ENCODE data around the gene NCKAP5.

Gene NCKAP5

DNA sequence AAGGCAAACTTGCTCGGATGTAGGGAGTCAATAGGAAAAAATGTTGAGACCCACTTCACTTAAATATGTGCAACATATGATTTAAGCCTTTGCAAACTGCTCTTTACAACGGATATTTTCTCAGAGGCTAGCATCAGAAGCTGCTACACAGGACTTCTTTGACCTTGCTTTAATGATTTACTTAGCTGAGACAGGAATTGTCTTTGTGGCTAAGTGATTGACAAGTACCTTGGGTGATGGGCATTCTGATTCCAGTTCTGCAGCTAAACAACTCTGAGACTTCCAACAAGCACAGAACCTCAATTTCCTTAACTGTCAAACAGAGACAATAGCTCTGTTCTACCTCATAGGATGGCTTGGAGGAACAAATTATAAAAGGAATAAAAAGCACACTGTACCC is 150.2 kb downstream of the NCKAP5 start:
- Histone ChIP-seq H3K4me3 (ENCODE audit: severe bottlenecking) (no peak overlapping the region), H3K4me1 (ENCODE audit: insufficient read depth, poor library complexity, severe bottlenecking) (no peaks in the 10 kb centered on the region), H3K27me3 (ENCODE audit: insufficient read depth, poor library complexity, severe bottlenecking) (no peaks in the 10 kb centered on the region), H3K9me3 (ENCODE audit: severe bottlenecking) (no peaks in the 10 kb centered on the region), H3K36me3 (ENCODE audit: low read depth) (no peaks in the 10 kb centered on the region), H3K27ac (ENCODE audit: poor library complexity, severe bottlenecking) (no peak overlapping the region)
- TF ChIP-seq, protein P1, sequence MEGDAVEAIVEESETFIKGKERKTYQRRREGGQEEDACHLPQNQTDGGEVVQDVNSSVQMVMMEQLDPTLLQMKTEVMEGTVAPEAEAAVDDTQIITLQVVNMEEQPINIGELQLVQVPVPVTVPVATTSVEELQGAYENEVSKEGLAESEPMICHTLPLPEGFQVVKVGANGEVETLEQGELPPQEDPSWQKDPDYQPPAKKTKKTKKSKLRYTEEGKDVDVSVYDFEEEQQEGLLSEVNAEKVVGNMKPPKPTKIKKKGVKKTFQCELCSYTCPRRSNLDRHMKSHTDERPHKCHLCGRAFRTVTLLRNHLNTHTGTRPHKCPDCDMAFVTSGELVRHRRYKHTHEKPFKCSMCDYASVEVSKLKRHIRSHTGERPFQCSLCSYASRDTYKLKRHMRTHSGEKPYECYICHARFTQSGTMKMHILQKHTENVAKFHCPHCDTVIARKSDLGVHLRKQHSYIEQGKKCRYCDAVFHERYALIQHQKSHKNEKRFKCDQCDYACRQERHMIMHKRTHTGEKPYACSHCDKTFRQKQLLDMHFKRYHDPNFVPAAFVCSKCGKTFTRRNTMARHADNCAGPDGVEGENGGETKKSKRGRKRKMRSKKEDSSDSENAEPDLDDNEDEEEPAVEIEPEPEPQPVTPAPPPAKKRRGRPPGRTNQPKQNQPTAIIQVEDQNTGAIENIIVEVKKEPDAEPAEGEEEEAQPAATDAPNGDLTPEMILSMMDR (IDR thresholded peaks at IDR 0.05; ENCODE audit: poor library complexity, severe bottlenecking), result no peak
- DNase-seq (ENCODE audit: low spot score), result no peak
- no peak for ATAC-seq (ENCODE audit: low read depth)

DNA sequence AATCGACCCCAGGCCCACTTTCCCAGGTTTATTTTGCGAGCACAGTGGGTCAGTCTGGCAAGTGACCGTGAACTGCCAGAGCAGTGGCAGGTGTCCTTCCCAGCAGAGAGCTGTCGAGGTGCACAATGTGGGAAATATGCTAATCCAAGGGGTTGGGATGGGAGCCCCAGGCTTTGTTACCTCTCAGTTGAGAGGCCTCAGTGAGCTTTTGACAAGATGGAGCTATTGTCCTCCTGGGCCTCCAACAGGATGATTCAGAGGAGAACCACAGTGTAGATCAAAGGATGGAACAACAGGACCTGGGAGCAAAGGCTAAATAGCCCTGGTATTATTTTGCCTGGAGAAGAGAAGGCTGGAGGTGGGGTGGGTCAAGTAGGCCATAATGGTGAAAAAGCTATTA is 150.8 kb downstream of the NCKAP5 start:
- Histone ChIP-seq H3K27ac (ENCODE audit: poor library complexity, severe bottlenecking) (no peak overlapping the region), H3K27me3 (ENCODE audit: insufficient read depth, poor library complexity, severe bottlenecking) (no peaks in the 10 kb centered on the region), H3K4me3 (ENCODE audit: severe bottlenecking) (no peak overlapping the region), H3K9me3 (ENCODE audit: severe bottlenecking) (no peaks in the 10 kb centered on the region), H3K36me3 (ENCODE audit: low read depth) (no peaks in the 10 kb centered on the region), H3K4me1 (ENCODE audit: insufficient read depth, poor library complexity, severe bottlenecking) (no peaks in the 10 kb centered on the region)
- TF ChIP-seq, protein P1 (IDR thresholded peaks at IDR 0.05; ENCODE audit: poor library complexity, severe bottlenecking), result no peak
- DNase-seq (ENCODE audit: low spot score) (no peak), ATAC-seq (ENCODE audit: low read depth) (no peak)

DNA sequence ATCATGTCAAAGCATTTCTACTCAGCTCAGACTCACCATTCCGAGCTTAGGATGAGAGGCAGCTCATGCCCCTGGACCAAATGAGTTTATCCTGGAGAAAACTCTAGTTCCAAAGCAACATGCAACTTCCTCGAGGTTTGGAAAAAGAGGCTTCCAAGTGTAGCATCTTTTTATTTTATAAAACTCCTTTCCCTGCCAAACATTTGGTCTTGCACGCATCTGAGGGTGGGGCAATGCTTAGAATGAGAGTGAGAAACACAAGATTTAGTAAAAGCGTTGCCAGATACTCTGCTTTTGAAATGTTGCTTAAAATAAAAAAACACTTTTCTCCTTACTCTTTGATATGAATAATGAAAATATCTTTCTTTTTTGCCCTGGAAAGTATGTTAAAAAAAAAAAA is 151.5 kb downstream of the NCKAP5 start:
- DNase-seq (ENCODE audit: low spot score), result no peak
- no peaks in the 10 kb centered on the region for H3K27me3 ChIP-seq (ENCODE audit: insufficient read depth, poor library complexity, severe bottlenecking)
- H3K4me1 ChIP-seq (ENCODE audit: insufficient read depth, poor library complexity, severe bottlenecking), result no peaks in the 10 kb centered on the region
- H3K36me3 ChIP-seq (ENCODE audit: low read depth), result no peaks in the 10 kb centered on the region
- ATAC-seq (ENCODE audit: low read depth), result no peak
- H3K4me3 ChIP-seq (ENCODE audit: severe bottlenecking), result no peak overlapping the region
- no peaks in the 10 kb centered on the region for H3K9me3 ChIP-seq (ENCODE audit: severe bottlenecking)
- TF ChIP-seq, protein P1 (IDR thresholded peaks at IDR 0.05; ENCODE audit: poor library complexity, severe bottlenecking), result no peak
- no peak overlapping the region for H3K27ac ChIP-seq (ENCODE audit: poor library complexity, severe bottlenecking)

DNA sequence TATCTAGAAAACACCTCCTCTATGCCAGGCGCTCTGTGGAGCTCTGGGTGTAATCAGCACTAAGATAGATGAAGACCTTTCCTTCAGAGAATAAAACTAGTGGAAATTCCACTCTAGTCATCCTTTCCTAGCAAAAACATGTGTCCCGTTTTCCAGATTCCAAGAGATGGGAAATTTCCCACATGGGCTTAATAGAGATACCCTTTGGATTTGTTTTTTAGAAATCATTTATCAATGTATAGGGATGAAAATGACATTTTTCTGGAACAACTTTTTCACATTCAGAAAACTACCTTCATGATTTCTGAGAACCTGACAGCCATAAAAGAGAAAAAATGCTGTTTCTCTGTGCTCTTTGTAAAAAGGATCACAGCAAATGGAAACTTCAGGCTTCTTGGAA is 152.1 kb downstream of the NCKAP5 start:
- H3K4me3 ChIP-seq (ENCODE audit: severe bottlenecking), result no peak overlapping the region
- H3K27ac ChIP-seq (ENCODE audit: poor library complexity, severe bottlenecking), result no peak overlapping the region
- ATAC-seq (ENCODE audit: low read depth), result no peak
- H3K36me3 ChIP-seq (ENCODE audit: low read depth), result no peaks in the 10 kb centered on the region
- H3K9me3 ChIP-seq (ENCODE audit: severe bottlenecking), result no peaks in the 10 kb centered on the region
- TF ChIP-seq, protein P1 (IDR thresholded peaks at IDR 0.05; ENCODE audit: poor library complexity, severe bottlenecking), result no peak
- no peak for DNase-seq (ENCODE audit: low spot score)
- H3K4me1 ChIP-seq (ENCODE audit: insufficient read depth, poor library complexity, severe bottlenecking), result no peaks in the 10 kb centered on the region
- no peaks in the 10 kb centered on the region for H3K27me3 ChIP-seq (ENCODE audit: insufficient read depth, poor library complexity, severe bottlenecking)

DNA sequence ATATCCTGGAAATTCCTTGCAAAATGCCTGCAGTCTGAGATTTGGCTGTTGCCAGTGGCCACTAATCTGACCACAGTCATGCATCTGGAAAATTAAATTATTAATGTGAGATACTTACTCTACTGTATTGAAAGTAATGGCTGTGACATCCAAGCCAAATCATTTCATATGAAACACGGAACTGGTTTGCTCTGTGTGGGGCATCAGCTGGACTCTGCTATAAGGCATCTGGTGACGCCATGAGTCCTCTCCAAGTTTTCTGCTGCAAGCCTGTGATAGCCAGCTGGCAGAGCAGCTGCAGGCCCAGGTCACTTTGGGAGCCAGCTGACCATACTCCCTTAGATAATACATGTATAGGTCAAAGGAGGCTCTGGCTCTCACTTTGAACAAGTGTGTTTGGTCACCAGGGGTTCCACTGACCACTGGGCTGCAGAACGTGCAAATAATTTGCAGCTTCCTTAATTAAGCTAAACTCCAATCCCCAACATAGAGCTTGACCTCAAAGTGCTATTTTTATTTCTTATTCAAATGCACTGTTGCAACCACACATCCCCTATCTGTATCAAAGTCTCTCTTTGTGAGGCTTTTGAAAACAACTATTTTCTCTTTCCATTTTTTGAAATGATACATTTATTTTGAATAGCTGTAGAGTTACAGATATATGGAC is 152.9 kb downstream of the NCKAP5 start:
- H3K9me3 ChIP-seq (ENCODE audit: severe bottlenecking), result no peaks in the 10 kb centered on the region
- no peaks in the 10 kb centered on the region for H3K36me3 ChIP-seq (ENCODE audit: low read depth)
- no peak for DNase-seq (ENCODE audit: low spot score)
- H3K27ac ChIP-seq (ENCODE audit: poor library complexity, severe bottlenecking), result no peak overlapping the region
- H3K4me1 ChIP-seq (ENCODE audit: insufficient read depth, poor library complexity, severe bottlenecking), result no peaks in the 10 kb centered on the region
- TF ChIP-seq, protein P1 (IDR thresholded peaks at IDR 0.05; ENCODE audit: poor library complexity, severe bottlenecking), result no peak
- ATAC-seq (ENCODE audit: low read depth), result no peak
- no peak overlapping the region for H3K4me3 ChIP-seq (ENCODE audit: severe bottlenecking)
- no peaks in the 10 kb centered on the region for H3K27me3 ChIP-seq (ENCODE audit: insufficient read depth, poor library complexity, severe bottlenecking)

All from RWPE2 (cell line).